Astrocyte of the spinal cord (primary cell): Measurements from ENCODE around the gene ANTXRL.
"Not testable (repeated sequence)": the region's sequence is repeated elsewhere in the genome, so short reads cannot be mapped to it uniquely, and the experiment has no call there.

Experiments
- DNase-seq: peaks from one replicate; pipeline ENCODE4 v3.0.0; 2011; ENCODE audit warnings: low read depth, low spot score
- H3K4me3 ChIP-seq: 2 replicates; pipeline ENCODE4 v1.5.1; 2011; ENCODE audit warnings: low read depth, mild to moderate bottlenecking, low read length, moderate library complexity
- in situ Hi-C: cut with HindIII; loops from 2 replicates; pipeline ENCODE4 v1.10.0; 2017; ENCODE audit warnings: low sequenced_read_pairs
- TF ChIP-seq, protein P1 (sequence below): IDR thresholded peaks from 2 replicates; pipeline ENCODE4 v1.5.1; 2012; ENCODE audit warnings: low read depth, mild to moderate bottlenecking, low read length, inconsistent platforms

Gene ANTXRL

DNA sequence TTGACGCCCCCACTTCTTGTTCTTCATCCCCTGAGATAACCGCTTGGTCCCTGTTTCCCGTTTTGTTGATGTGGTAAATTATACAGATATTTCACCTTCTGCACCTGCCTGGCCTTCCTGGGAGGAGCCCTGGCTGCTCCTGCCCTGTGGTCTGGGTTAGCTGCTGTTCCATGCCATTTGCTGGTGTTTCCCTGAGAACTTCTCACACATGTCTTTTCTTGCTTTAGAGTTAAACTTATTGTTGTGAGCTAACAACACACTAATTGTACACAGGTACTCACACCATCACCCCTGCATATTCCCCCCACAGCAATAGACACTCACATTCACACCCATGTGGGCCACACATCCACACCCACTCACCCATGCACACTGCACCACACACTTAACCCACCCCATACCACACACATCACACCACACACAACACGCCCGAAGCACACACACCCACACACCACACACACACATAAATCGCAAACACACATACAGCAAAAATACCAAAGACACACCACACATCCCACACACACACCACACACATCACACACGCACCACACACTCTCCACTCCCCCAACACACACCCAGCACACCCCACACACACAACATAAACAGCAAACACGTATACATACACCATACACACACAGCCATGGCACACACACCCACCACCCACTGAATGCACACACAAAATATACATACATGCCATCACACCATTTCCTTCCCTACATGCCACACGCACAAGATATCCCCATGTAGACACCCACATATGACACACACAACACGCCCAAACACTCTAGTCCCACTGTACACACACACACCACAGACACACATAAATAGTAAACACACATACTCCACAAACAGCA is 19.4 kb upstream of the ANTXRL start:
- in situ Hi-C loops = no loop called here
- TF ChIP-seq, protein P1, sequence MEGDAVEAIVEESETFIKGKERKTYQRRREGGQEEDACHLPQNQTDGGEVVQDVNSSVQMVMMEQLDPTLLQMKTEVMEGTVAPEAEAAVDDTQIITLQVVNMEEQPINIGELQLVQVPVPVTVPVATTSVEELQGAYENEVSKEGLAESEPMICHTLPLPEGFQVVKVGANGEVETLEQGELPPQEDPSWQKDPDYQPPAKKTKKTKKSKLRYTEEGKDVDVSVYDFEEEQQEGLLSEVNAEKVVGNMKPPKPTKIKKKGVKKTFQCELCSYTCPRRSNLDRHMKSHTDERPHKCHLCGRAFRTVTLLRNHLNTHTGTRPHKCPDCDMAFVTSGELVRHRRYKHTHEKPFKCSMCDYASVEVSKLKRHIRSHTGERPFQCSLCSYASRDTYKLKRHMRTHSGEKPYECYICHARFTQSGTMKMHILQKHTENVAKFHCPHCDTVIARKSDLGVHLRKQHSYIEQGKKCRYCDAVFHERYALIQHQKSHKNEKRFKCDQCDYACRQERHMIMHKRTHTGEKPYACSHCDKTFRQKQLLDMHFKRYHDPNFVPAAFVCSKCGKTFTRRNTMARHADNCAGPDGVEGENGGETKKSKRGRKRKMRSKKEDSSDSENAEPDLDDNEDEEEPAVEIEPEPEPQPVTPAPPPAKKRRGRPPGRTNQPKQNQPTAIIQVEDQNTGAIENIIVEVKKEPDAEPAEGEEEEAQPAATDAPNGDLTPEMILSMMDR = no peak
- no peak for DNase-seq
- H3K4me3 ChIP-seq = no peak overlapping the region

DNA sequence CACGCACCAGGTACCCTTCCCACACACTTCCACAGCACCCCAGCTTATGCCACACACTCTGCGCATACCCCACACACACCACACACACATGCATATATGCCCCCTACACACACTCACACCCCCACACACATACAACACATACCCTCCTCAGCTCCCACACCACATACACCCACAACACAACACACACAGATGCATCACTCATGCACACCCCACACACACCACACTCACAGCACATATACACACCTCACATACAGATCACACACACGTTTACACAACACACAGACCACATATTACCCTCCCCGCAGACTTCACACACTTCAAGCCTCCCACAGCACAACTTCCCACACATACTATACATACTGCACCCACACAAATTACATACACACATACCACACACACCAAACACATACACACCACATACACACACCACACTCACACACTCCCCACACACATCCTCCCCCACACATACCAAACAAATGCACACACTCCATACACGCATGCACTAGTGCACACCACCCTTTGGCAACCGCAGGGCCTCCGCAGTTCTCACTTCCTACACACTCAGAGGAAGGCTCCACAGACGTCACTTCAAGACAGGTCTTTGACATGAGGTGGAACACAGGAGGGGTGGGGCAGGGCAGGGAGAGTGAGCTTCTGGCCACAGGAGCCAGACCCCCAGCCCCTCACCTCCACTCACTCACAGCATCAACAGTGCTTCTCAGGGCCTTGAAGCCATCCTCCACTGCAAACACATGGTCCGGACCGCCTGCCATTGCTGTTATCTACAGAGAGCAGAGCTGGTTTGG is 18.5 kb upstream of the ANTXRL start:
- TF ChIP-seq, protein P1 = no peak
- no peak for DNase-seq
- in situ Hi-C loops = no loop called here
- no peak overlapping the region for H3K4me3 ChIP-seq

DNA sequence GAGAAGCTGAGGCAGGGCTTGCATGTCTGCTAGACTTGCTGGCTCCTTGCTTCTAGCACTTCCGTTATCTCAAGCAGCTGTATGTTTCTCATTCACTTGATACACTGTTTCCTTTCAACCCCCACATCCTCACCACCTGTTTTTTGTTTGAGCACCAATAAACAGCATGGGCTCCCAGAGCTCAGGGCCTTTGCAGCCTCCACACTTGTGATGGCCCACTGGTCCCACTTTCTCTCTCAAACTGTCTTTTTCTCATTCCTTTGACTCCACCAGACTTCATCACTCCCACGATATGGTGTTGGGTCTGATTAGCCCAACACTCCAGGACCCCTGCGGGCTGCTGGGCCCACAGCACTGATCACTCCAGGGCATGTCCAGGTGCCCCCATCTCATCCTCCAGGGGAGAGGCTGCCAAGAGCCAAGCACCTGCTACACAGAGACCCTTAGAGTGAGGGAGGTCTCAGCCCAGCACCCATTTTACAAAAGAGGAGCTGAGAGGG is 17.2 kb upstream of the ANTXRL start:
- DNase-seq, in situ Hi-C loops, H3K4me3 ChIP-seq: not testable (repeated sequence)

DNA sequence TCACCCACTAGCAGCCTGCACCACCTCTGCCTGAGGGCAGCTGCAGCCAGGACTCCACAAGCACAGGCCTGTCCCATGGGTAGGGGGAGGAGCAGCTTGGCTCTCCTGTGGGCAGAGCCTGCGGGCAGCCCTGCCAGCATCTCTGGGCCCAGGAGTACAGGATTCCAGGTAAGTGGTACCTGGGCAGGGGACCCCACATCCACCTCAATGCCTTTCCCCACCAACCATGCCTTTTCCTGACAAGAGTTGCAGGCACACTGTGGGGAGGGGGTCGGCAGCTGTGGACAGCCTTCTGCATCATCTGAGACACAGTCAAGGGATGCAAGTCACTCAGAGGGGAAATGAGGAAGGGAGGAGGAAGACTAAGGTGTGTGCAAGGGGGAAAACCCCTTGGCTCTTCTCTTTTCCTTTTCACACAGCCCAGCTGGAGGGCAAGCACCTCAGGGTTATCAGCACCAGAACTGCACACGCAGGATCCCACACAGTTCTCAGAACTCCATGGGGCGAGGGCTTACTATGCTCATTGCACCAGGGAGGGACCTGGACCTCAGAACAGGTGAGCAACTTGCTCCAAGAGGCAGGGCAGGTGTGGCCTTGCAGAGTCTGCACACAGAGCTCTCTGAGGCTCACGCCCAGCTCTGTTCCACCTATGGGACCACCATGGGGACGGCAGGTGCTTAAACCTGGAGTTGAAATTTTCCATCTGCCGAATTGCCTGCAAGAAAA is 16.5 kb upstream of the ANTXRL start:
- in situ Hi-C loops = no loop called here
- DNase-seq = no peak
- no peak overlapping the region for H3K4me3 ChIP-seq
- TF ChIP-seq, protein P1 = no peak

DNA sequence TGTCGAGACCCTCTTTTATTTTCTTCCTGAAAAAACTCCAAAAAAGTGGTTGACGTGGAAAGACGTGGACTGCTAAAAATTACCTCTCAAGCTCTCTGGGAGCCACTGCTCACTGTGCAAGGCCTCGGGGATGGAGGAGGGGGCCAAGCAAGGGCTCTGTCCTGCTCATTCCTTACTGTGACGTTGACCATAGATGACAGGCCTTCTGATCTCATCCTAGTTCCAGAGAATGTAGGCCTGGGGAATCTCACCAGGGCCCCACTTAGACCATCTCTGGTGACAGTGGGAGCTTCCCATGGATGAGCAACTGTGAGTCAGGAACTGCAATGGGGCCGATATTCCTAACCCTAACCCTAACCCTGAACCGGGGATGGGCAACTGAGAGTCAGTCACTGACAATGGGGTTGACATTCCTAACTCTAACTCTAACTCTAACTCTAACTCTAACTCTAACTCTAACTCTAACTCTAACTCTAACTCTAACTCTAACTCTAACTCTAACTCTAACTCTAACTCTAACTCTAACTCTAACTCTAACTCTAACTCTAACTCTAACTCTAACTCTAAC is 15.8 kb upstream of the ANTXRL start:
- in situ Hi-C loops, DNase-seq, H3K4me3 ChIP-seq: not testable (repeated sequence)

DNA sequence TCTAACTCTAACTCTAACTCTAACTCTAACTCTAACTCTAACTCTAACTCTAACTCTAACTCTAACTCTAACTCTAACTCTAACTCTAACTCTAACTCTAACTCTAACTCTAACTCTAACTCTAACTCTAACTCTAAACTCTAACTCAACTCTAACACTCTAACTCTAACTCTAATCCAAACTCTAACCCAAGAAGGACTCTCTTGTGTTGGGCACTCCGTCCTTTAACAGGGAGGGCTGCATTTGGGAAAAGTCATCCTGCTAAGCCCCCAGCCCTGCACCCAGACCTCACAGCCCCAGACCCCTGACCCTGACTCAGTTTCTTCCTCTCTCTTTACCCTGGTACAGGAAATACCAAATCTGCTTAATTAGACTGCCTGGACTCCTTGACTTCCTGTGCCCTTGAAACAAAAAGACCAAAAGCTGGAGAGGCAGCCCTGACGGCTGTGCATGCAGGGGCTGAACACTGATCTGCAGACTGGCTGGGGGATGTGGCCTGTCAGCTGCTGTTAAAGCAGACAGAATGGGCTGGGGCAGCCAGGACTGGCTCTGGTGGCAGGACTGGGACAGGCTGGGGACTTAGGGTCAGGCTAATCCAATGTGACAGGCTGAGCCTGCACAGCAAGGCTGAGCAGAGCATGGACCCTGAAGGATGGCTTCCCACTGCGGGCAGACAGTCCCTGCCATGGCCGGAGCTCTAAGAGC is 14.8 kb upstream of the ANTXRL start:
- H3K4me3 ChIP-seq, DNase-seq, in situ Hi-C loops: not testable (repeated sequence)

DNA sequence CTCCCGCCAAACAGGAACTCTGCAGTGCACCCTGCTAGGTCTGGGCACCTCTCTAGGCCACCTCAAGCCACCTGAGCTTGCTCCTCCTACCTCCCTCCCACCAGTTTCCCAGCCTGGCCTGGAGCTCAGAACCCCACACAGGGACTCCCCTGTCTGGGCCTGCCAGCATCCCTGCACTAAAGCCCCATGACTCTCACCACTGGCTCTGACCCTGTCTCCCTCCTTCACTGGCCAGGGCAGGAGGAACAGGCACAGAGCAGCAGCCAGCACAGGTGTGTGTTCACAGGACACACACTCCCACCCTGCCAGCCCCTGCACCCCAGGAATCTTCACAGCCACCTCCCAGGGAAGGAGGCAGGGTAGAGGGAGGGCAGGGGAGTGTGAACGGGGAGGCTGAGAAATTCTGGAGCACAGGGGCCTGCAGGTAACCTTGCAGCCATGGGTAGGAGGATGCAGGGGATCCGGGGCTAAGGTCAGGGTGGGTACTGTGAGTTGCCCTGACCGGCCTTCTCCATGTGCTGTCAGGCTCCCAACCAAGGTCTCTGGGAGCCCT is 13.9 kb upstream of the ANTXRL start:
- TF ChIP-seq, protein P1 = no peak
- DNase-seq = no peak
- no peak overlapping the region for H3K4me3 ChIP-seq
- in situ Hi-C loops = no loop called here
